Endothelial cell of umbilical vein (primary cell): ENCODE data around the gene SEC14L1. TPM values are rescaled to one million over a fixed set of nuclear protein-coding genes. Genes with fewer than 3 reads are reported as not detected.

ENCODE experiments used
- BruUV-seq: library from RNA; stranded (reverse); fragments of 400-500 nt; replicated peaks from 2 replicates; lab custom pipeline; 2021; lab: Mats Ljungman, UMichigan
- CTCF ChIA-PET: fragments of 300-600, 350-600 bp; sonication (Branson Sonifier 250); formaldehyde crosslinking; loops from one replicate; lab custom pipeline; 2021; ENCODE audit warnings: antibody characterized with exemption, inconsistent platforms; lab: Charles Lee
- POLR2A ChIA-PET: fragments of 300-600, 350-600 bp; sonication (Branson Sonifier 250); formaldehyde crosslinking; loops from one replicate; lab custom pipeline; 2021; ENCODE audit warnings: antibody characterized with exemption, inconsistent platforms; lab: Charles Lee
- DNase-seq: peaks from one replicate; pipeline ENCODE4 v3.0.0-alpha.2; 2011; ENCODE audit warnings: low read depth, low spot score
- FAIRE-seq: peaks from 2 replicates; lab custom pipeline; 2011; peaks lifted over from hg19 to GRCh38; lab: Jason Lieb, UNC
- H2AFZ ChIP-seq: 2 replicates; pipeline ENCODE4 v1.6.0; 2012; ENCODE audit warnings: low read depth, low read length, control low read depth, inconsistent platforms
- H3K27ac ChIP-seq: 2 replicates; pipeline ENCODE4 v1.5.1; 2011; ENCODE audit warnings: low read depth, mild to moderate bottlenecking, control low read depth, low read length, moderate library complexity; ENCODE audit not compliant: insufficient read depth
- H3K27me3 ChIP-seq, 2 experiments: 2 replicates each; pipeline versions ENCODE4 v1.6.0 to v1.6.1; 2011; ENCODE audit warnings: low read length in 2 of 2, mixed read lengths in 1 of 2; ENCODE audit not compliant: control insufficient read depth in 2 of 2, insufficient read depth in 2 of 2
- H3K36me3 ChIP-seq, 2 experiments: 2 replicates in 1 of 2; 3 replicates in 1 of 2; pipeline ENCODE4 v1.5.1; 2011; ENCODE audit warnings: low read length in 2 of 2, mild to moderate bottlenecking in 1 of 2, moderate library complexity in 1 of 2; ENCODE audit not compliant: control insufficient read depth in 2 of 2, insufficient read depth in 2 of 2; ENCODE audit errors: extremely low read depth in 1 of 2
- H3K4me1 ChIP-seq: 3 replicates; pipeline ENCODE4 v1.5.1; 2011; ENCODE audit warnings: mild to moderate bottlenecking, low read length; ENCODE audit not compliant: control insufficient read depth, insufficient read depth; ENCODE audit errors: extremely low read depth
- H3K4me2 ChIP-seq: 2 replicates; pipeline ENCODE4 v1.6.1; 2011; ENCODE audit warnings: low read length, control low read depth, mixed read lengths; ENCODE audit not compliant: insufficient read depth
- H3K4me3 ChIP-seq, 3 experiments: fragments of 200-600 bp in 1 of 3; sonication (generic), shearing (Covaris generic) in 1 of 3; replicated peaks in 1 of 3; 2 replicates each; pipeline ENCODE4 v1.5.1; 2011 to 2016; ENCODE audit warnings: control low read depth in 3 of 3, low read length in 3 of 3, mild to moderate bottlenecking in 2 of 3, inconsistent platforms in 1 of 3, low read depth in 1 of 3, moderate library complexity in 1 of 3; ENCODE audit not compliant: insufficient read depth in 1 of 3
- H3K79me2 ChIP-seq: 2 replicates; pipeline ENCODE4 v1.6.0; 2012; ENCODE audit warnings: low read length, inconsistent platforms; ENCODE audit not compliant: control insufficient read depth, insufficient read depth
- H3K9ac ChIP-seq: replicated peaks from 2 replicates; pipeline ENCODE3; 2011; ENCODE audit warnings: low read length, control low read depth; ENCODE audit not compliant: insufficient read depth; ENCODE audit errors: extremely low read depth
- H3K9me1 ChIP-seq: replicated peaks from 3 replicates; pipeline ENCODE4 v1.6.0; 2011; ENCODE audit warnings: mild to moderate bottlenecking, low read length; ENCODE audit not compliant: control insufficient read depth, insufficient read depth; ENCODE audit errors: extremely low read depth
- H3K9me3 ChIP-seq: replicated peaks from 2 replicates; pipeline ENCODE4 v1.5.1; 2012; ENCODE audit warnings: low read length, inconsistent platforms; ENCODE audit not compliant: control insufficient read depth, insufficient read depth
- H4K20me1 ChIP-seq: replicated peaks from 2 replicates; pipeline ENCODE3; 2011; ENCODE audit warnings: mild to moderate bottlenecking, low read length; ENCODE audit not compliant: control insufficient read depth, insufficient read depth; ENCODE audit errors: extremely low read depth
- CTCF ChIP-seq, 2 donors: IDR thresholded peaks; 1 replicate in 1 of 2; 2 replicates in 1 of 2; pipeline ENCODE4 v1.5.1; 2011; ENCODE audit warnings: low read length in 2 of 2, mild to moderate bottlenecking in 2 of 2, moderate library complexity in 2 of 2, control low read depth in 1 of 2, inconsistent platforms in 1 of 2, low read depth in 1 of 2; ENCODE audit not compliant: insufficient read depth in 1 of 2; ENCODE audit errors: extremely low read depth in 1 of 2
- EZH2 ChIP-seq: IDR thresholded peaks from 2 replicates; pipeline ENCODE4 v1.6.1; 2012; ENCODE audit warnings: borderline replicate concordance, low read depth, mild to moderate bottlenecking, moderate library complexity, low read length, inconsistent platforms; ENCODE audit not compliant: severe bottlenecking
- FOS ChIP-seq: IDR thresholded peaks from 2 replicates; pipeline ENCODE4 v1.6.1; 2011; ENCODE audit warnings: mild to moderate bottlenecking, low read length, moderate library complexity, borderline replicate concordance; ENCODE audit not compliant: insufficient read depth
- GATA2 ChIP-seq: IDR thresholded peaks from 2 replicates; pipeline ENCODE4 v1.7.0; 2011; ENCODE audit warnings: low read depth, mild to moderate bottlenecking, moderate library complexity, mixed read lengths, low read length; ENCODE audit not compliant: insufficient read length, insufficient read depth
- JUN ChIP-seq: IDR thresholded peaks from 2 replicates; pipeline ENCODE4 v1.6.1; 2011; ENCODE audit warnings: borderline replicate concordance, low read depth; ENCODE audit not compliant: insufficient read length, insufficient read depth
- MAX ChIP-seq: IDR thresholded peaks from 2 replicates; pipeline ENCODE4 v1.6.1; 2011; ENCODE audit not compliant: insufficient read depth, insufficient read length
- MYC ChIP-seq: IDR thresholded peaks from one replicate; pipeline ENCODE4 v1.6.1; 2011; ENCODE audit warnings: mild to moderate bottlenecking, low read depth, low read length
- POLR2A ChIP-seq: IDR thresholded peaks from 2 replicates; pipeline ENCODE4 v1.6.1; 2012; ENCODE audit warnings: low read depth, mild to moderate bottlenecking, control low read depth, low read length
- POLR2AphosphoS5 ChIP-seq: IDR thresholded peaks from 2 replicates; pipeline ENCODE4 v1.6.1; 2012; ENCODE audit warnings: low read depth, mild to moderate bottlenecking, control low read depth, low read length, moderate library complexity; ENCODE audit not compliant: insufficient read depth
- dilution Hi-C: fragments of 300-500 bp; cut with MboI; formaldehyde crosslinking; loops from one replicate; pipeline ENCODE4 v1.15.0; 2019; ENCODE audit warnings: low sequenced_read_pairs; ENCODE audit not compliant: extremely low pct_ligation_motif_present
- intact Hi-C: fragments of 100-400 bp; cut with micrococcal nuclease; formaldehyde crosslinking; loops from one replicate; pipeline ENCODE4 v1.10.0; 2022
- polyA plus RNA-seq, 4 experiments: library from polyadenylated mRNA; depleted of rRNA in 3 of 4; stranded (reverse) in 3 of 4; unstranded in 1 of 4; fragments of >200 nt; gene quantifications; 2 replicates each; pipeline versions ENCODE4 v1.2.1 to v1.2.3, GENCODE V29; 2011 to 2012; ENCODE audit warnings: missing spikeins in 1 of 4
- total RNA-seq: library from RNA; stranded (reverse); gene quantifications from 2 replicates; pipeline ENCODE4 v1.2.3, GENCODE V29; 2021

Gene SEC14L1
- total and polyA plus RNA-seq, 2 donors (not counting 3 experiments of a cell fraction or from before 2014, with no cell fraction given) = 215 to 631 TPM

- H3K27me3 ChIP-seq = no peaks in the 10 kb centered on the region
- peaks cover 50 to 79% of the 10 kb centered on the region in 2 experiments for H3K36me3 ChIP-seq
- peaks cover 15% of the 10 kb centered on the region for H3K4me1 ChIP-seq
- FAIRE-seq = no peak
- no peaks in the 10 kb centered on the region for H3K9me1 ChIP-seq
- H3K9ac ChIP-seq = no peak overlapping the region
- H2AFZ ChIP-seq = no peak overlapping the region
- dilution Hi-C loops = no loop called here
- H3K9me3 ChIP-seq = no peaks in the 10 kb centered on the region
- TF ChIP-seq POLR2A (no peak), EZH2 (no peak), CTCF (IDR thresholded peaks at IDR 0.05; ENCODE audit: extremely low read depth in 1 of 2, insufficient read depth in 1 of 2, low read depth in 1 of 2, low read length in 2 of 2) (no peak), FOS (no peak), MYC (no peak), POLR2AphosphoS5 (no peak), GATA2 (no peak), JUN (no peak), MAX (no peak)
- intact Hi-C loops = no loop called here
- no peak overlapping the region for H3K27ac ChIP-seq
- no peak overlapping the region for H3K4me2 ChIP-seq
- ChIA-PET CTCF (interaction anchor here (1.0 to 1.3 kb wide), 3 partner anchors 19 to 51 kb away, joined by 3 to 4 read pairs (median 3); no protein-coding TSS in a partner anchor), POLR2A (interaction anchor here (0.6 kb wide), 1 partner anchor 35 kb away, joined by 3 read pairs; no protein-coding TSS in a partner anchor)
- no peak for DNase-seq
- H3K79me2 ChIP-seq = peaks cover 87% of the 10 kb centered on the region
- no peak overlapping the region for H3K4me3 ChIP-seq
- peaks cover 8% of the 10 kb centered on the region for H4K20me1 ChIP-seq
- no TSS peak for BruUV-seq
These were observed 55.5 kb downstream of the SEC14L1 start for GRCh38 chr17:77196251-77196650.
